GM18907 (cell line): Measurements from ENCODE around the gene NCOA4.
"Not testable (repeated sequence)": the region's sequence is repeated elsewhere in the genome, so short reads cannot be mapped to it uniquely, and the experiment has no call there.

Experiments used
- ATAC-seq: cut with Tn5 transposase; IDR thresholded peaks from one replicate; pipeline ENCODE4 v1.9.1; 2021; ENCODE audit warnings: mild to moderate bottlenecking, moderate library complexity; ENCODE audit not compliant: unreplicated experiment

The NCOA4 gene

DNA sequence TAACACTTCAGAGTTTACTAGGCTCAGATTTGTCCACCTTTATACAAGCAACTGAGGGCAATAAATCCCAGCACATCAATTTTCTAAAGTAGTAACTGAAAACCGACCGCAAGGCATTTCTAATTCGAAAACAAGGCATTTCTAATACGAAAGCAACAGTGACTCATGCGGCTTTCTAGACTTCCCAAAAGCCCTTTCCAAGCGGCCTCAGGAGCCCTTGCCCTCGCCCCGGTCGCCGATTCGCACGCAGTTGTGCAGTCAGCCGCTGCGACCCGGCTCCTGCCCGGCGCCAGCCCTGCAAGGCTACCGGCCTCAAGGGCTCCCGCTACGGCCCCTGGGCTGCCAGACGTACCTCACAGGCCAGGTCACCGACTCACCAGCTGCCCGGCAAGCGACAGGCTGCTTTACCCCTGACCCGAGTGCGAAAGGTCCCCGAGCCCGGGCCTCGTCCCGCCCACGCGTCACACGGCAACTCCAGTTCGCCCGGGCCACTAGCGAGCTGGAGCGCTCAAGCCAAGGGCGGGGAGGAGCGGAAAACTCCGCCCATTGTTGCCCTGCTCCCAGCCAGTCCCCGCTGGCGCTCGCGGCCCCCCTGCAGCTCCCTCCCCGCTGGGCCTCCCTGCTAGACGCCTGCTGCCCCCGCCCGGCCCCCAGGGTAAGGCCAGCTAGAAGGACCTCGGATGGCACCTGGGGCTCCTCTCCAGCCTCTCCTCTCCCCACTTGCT, 7.3 kb downstream of the NCOA4 start:
- ATAC-seq, result peak; percentile 92

DNA sequence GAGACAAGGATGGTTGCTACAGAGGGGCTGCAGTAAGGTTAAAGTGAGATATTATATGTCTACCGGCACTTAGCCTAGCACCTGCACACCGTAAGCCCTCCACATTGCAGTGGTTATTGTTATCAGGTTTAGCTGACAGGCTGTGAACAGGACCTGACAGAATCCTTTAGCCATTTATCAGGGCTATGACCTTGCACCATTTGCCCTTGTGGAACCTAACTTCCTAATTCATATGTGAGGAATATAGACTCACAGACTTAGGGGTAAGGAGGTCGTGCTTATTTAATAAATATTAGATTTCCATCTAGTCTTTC, 10.1 kb downstream of the NCOA4 start:
- no peak for ATAC-seq

DNA sequence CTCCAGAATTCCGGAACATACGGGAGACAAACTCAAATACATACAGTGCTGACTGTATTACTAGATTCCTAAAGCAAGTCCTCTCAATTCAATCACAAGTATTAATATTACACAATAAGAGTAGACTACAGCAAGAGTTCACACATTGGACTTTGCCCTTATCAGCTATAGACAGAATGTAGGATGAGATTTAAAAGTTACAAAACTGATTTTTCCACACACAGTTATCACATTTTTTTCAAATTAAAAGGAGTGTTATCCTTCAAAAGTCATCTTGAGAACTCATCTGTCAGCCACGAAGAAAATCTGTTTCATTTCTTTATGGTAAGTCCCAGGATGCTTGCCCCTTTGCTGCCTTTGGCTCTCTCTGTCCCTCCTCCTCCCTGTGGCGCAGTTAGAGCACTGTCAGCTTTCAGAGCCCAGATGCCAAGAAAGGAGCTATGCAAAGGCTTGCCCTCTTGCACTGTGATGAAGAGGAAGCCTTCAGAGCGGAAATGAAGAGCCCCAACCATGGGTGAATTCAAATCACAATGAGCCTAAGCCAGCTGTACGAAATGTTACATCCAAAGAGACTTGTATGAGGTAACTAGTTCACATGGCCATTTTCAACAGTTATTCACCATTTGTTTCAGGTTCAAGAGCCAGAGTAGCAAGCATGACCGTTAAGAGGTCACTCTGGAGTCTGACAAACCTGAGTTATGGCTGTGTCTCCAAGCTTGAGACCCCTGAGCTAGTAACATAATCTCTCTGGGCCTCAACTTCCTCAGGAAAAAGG, 10.7 kb downstream of the NCOA4 start:
- peak; percentile 41 for ATAC-seq

DNA sequence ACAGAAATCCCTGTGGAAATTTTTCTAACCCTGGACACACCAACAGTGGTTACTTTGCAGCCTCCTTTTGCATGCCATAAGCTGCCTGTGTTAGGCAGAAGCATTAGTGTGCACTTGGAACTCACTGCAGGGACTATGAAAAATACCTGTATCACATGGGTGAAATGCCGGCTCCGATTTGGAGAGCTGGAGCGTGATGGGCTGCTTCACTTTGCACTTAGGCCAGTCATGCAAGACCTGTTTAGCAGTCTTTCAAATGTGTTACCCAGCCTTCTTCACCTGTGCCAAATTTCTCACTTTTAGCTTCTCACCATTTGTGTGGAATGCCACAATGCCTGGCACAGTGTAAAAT, 11.3 kb downstream of the NCOA4 start:
- ATAC-seq, result no peak

DNA sequence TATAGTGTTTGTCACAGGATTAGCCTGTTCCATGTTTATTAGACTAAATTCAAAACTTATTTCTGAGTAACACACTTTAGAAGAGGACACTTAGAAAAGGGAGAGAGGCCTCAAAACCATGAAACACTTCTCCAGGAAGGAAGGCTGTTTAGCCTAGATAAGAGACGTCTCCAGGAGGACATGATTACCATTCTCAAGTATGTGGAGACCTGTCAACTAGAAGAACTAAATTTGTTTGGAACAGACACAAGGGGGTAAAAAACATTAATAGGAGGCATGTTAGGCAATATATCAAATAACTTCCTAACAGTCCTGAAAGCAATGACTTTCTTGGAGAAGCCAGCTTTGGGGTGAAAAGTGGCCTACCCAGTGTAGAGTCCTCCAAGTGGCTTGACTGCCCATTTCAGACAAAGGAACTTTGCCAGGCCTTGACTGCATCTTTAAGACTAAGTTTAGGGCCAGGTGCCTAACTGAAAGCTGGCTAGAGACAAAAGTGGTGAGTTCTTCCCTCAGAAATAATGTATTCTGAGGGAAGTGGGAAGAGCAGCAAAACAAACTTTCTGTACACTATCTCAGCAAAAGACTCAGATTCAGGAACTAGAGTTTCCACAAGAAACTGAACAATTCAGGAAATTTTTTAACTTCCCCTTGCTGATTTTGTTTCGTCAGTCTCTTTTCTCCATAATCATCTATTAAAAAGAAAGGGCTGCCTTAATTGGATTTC, 11.8 kb downstream of the NCOA4 start:
- ATAC-seq, result no peak

DNA sequence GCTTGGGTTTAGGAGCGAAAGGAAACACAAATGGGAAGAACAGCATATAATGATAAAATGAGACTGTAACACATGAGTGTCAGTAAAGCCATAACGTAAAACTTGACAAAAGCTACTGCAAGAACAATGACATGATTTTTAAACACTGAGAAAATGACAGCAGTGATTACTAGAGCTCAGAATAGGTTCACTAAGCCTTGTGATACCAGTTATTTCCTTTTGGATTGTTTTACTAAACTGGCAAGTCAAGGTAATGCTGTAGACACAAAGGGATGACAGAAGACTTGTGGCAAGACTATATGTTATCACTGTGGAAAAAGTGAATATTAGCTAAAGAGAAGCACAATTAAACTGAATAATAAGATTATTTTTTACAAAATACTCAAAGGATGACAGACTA, 12.7 kb downstream of the NCOA4 start:
- no peak for ATAC-seq

DNA sequence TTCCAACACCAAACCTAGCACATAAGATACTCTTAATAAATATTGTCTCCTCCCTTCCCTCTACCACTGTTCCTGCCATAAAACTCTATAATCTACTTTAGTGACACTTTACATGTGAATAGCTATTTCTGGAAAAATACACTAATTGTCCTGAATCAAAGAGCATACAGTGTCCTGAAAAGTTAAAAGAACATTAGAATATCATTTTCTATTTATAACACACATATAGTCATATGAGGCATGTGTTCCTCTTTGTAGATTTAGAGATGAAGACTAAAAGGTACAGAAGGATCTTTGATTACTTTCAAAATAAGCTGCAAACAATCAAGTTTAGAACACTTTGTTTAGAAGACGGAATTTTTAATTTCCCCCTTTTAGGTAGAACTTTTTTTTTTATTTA, 13.6 kb downstream of the NCOA4 start:
- ATAC-seq, result no peak

DNA sequence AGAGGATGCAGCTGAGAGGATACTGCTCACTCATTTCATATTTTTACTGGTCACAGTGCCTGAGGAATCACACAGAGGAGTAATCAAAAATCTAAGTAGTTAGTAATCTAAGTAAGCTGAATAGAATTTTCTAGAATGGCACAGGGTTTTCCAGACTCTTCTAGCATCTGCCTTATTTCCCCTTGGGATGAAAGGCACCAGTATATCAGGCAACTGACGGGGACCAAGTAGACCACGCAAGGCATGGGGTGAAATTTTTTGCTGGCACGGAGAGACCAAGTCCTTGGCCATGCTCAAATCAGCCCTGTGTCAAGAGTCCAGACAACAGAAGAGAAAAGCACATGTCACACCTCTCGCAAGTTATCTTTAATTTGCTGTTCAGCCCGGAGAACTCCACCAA, 14.2 kb downstream of the NCOA4 start:
- no peak for ATAC-seq

DNA sequence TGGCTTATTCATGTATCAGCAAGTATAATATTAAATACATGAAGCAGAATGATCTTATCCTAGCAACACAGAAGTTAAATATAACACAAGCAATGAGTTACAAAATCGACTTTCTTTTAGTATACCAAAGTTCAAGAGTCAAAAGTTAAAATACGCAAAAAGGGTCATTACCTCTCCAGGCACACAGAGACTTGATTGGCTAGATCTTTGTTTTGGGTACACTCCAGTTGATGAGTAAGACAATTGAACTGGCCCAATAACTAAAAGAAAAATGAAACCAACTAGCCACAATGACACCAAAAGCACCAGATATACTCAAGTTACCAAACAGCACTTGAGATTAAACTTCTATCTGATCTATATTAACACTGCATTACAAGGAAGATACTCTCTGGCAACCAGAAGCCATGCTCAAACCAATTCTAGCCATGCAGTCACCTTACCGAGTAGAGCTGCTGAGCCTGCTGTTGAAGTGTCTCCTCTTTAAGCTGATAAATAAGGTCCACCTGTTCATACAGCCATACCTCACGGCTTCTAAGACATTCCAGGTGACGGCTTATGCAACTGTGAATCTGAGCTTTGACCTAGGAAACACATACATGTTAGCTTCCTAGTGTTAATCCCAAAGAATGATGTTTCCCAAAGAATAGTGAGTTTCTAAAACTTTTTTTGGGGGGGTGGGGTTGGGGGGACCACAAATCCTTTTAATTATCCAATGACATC, 15.6 kb downstream of the NCOA4 start:
- no peak for ATAC-seq

DNA sequence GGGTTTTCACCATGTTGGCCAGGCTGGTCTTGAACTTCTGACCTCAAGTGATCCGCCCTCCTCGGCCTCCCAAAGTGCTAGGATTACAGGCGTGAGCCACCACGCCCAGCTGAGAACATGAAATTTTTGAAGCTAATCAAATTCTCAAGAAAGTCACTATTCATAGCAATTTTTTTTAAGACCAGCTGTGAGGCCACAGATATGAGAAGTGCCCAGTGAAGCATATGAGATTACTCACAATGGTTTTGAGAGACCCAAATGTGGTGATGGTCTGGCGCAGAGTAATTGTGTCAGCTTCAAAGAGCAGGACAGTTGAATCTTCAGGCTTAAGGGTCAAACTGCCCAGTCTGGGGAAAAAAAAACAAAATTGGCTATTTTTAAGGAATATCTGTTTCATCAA, 16.2 kb downstream of the NCOA4 start:
- ATAC-seq, result no peak

DNA sequence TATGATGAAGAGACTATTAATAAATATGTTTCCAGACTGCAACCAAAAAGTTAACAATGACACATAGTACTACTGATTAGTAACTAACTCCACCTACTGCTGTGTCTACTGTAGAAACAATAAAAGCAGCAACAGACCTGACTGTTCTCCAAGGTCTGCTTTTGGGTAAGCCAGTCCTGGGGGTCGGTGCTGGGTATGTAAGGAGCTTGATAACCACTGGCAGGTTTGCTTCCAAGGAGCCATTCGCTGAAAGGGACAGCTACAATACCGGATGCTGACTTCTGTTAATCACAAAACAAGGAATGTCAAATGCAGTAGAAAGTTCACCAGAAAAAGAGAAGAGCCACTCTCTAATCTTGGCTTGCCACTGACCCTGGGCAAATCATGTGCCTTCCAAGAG, 17.7 kb downstream of the NCOA4 start:
- no peak for ATAC-seq

DNA sequence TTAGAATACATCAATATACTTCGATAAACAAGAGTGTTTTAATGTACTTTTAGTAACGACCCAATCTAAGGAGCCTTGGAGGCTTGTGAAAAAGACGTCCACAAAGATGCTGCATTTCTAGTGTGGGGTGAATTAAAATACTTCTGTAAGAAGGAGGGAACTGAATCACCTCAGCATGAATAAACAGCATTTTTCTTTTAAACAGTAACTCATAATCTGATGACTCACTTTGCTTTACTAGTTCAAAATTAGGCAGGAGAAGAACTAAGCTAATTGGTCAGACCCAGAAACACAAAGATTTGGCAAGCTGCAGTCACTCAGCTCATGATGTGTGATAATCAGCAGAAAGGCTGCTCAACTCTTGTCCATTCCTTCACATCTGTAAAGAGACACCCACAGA, 24.2 kb downstream of the NCOA4 start:
- no peak for ATAC-seq

DNA sequence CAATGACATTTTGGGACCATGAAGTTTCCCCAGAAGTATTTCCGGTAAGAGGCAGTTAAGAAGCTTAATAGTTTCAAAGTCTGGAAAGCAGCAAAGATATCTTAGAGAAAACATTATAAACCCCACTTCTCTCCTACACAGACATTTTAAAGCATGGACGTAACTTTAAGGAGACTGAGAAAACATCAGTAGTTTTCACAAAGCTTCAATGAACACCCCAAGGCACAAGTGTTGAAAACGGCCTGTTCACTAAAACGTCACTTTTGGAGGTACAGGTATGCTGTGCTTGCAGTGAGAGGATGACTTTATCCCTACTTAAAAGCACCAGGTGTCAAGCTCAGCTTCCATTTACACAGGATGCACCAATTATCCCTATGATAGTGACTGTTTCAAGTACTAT, 25.0 kb downstream of the NCOA4 start:
- ATAC-seq, result no peak

DNA sequence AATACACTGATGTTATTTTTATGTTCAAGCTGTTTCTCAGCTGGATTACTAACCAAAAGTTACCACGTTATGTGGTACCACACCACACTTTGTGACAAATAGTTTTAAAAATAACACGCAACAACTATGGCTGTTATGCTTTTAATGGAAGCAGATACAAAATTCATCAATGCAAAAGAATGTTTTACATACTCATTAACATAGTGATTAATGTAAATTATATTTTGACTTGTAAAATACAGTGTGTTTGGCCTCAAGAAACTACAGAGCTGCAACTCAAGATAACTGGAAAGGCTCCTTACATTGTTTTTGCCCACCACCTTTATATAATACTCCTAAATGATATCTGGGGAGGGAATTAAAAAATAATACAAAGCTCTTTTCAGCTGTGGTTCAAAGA, 25.5 kb downstream of the NCOA4 start:
- no peak for ATAC-seq

DNA sequence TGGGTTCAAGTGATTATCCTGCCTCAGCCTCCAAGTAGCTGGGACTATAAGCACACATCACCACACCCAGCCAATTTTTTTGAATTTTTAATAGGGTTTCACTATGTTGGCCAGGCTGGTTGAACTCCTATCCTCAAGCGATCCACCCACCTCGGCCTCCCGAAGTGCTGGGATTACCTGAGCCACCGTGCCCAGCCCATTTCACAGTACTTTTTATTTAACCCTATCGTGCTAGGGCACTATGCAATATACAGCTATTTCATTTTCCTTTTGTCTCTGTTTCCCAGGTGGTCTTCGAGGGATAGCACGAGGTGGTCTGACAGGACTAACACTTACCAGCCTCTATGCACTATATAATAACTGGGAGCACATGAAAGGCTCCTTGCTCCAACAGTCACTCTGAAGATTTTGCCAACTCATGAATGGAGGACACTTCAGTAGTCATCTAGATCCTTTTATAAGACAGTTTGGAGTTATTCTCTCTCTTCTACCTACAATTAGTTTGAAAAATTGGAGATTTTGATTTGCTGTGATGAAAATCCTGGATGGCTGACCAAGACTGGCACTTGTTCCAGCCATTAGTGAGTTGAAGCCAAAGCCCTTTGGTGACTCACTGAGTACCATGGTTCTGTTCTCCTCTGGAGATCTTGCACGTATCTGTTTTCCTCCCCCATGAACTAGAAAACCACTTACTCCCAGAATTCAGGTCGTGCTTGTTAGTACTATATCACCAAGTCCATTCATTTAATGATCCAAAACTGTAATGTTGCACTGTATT, 27.3 kb downstream of the NCOA4 start:
- ATAC-seq, result no peak

DNA sequence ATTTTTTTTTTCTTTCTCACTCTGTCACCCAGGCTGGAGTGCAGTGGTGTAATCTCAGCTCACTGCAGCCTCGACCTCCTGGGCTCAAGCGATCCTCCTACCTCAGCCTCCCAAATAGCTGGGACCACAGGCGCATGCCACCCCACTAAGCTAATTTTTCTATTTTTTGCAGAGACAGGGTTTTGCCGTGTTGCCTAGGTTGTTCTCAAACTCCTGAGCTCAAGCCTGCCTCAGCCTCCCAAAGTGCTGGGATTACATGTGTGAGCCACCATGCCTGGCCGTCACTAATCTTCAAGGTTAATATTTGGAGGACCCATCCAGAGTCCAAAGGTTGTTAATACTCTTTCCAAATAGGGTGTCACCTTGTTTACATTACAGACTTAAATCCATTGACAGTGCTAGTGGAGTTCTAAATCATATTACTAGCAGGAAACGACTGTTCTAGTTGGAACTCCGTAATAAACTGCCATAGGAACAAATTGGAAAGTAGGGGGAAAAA, 28.2 kb downstream of the NCOA4 start:
- not testable (repeated sequence) for ATAC-seq

DNA sequence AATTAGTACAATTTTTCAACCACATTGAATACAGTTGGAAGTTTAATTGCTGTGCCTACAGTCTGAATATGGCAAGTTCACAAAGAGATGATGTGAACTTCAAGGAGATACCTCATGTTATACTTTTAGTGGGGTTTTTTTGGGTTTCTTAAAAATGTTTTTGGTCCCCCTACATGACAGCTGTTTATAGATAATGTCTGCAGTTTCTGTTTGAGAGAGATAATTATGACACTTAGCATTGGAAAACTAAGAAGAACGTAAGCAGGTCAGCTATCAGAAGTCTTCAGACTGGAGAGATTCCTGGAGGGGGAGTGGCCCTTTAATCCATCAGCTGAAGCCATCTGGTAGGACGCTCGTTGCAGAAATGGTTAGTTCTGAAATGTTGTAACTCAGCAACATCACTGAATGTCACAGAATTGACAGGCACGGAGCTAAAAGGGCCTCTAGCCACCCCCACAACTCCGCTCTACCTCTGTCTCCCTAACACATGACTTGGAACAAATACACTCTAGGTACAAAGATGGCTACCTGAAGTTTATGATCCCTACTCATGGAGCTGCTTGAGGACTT, 29.2 kb downstream of the NCOA4 start:
- no peak for ATAC-seq

DNA sequence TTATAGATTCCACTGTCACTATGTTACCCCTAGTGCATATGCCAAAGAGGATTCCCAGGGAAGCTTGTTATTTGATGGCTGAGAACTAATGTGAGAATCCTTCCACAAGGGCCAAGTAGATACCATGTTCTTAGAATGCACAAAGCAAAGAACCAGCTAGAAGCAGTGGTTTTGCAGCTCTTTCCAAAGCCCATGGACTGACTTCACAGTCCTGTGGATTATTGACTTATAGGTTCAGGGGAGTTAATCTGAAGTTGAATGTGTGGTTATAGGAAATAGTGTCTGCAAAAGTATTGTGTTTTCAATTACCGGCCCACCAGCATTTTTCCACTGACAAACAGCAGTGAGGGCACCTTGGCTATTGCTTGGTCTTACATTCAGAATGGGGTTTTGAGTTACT, 29.9 kb downstream of the NCOA4 start:
- no peak for ATAC-seq

DNA sequence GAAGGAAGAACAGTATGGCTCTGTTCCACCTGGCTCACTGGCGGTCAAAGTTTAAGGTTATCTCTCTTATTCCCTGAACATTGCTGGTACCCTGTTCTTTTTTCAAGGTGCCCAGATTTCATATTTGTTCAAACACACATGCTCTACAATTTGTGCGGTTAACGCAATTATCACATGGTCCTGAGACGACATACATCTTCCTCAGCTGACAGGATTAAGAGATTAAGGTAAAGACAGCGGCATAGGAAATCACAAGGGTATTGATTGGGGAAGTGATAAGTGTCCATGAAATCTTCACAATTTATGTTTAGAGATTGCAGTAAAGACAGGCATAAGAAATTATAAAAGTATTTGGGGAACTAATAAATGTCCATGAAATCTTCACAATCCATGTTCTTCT, 30.5 kb downstream of the NCOA4 start:
- ATAC-seq, result not testable (repeated sequence)
